Common myeloid progenitor, CD34-positive (primary cell): ENCODE data around the gene YJEFN3.
A peak's percentile ranks its signal among the peaks of the same experiment; 100 is the strongest.

Experiments used
- CTCF ChIA-PET: fragments of 350-600 bp; sonication (Branson Sonifier 250); formaldehyde crosslinking; loops from one replicate; lab custom pipeline; 2021; ENCODE audit warnings: antibody characterized with exemption; lab: Charles Lee
- POLR2A ChIA-PET: fragments of 350-600 bp; sonication (Branson Sonifier 250); formaldehyde crosslinking; loops from one replicate; lab custom pipeline; 2021; ENCODE audit warnings: antibody characterized with exemption; lab: Charles Lee
- DNase-seq, 3 donors: peaks; one replicate each; pipeline versions ENCODE4 v3.0.0 to v3.0.0-alpha.2; 2013
- H3K27ac ChIP-seq, 2 experiments: 1 replicate in 1 of 2; 2 replicates in 1 of 2; pipeline ENCODE4 v1.7.0; 2013; ENCODE audit warnings: inconsistent platforms in 2 of 2, low read length in 2 of 2, mild to moderate bottlenecking in 2 of 2, low read depth in 1 of 2, moderate library complexity in 1 of 2; ENCODE audit not compliant: severe bottlenecking in 2 of 2, insufficient read depth in 1 of 2, poor library complexity in 1 of 2
- H3K27me3 ChIP-seq, 5 experiments: replicated peaks in 2 of 5; 1 replicate in 3 of 5; 2 replicates in 2 of 5; pipeline versions ENCODE4 v1.6.1 to v1.7.0; 2013; ENCODE audit warnings: low read length in 4 of 5, mild to moderate bottlenecking in 2 of 5, moderate library complexity in 2 of 5, inconsistent platforms in 1 of 5; ENCODE audit not compliant: insufficient read depth in 5 of 5, control insufficient read depth in 4 of 5
- H3K36me3 ChIP-seq, 4 experiments: 1 replicate in 2 of 4; 2 replicates in 2 of 4; pipeline versions ENCODE4 v1.6.1 to v1.7.0; 2013; ENCODE audit warnings: low read length in 3 of 4, control low read depth in 1 of 4, mild to moderate bottlenecking in 1 of 4; ENCODE audit not compliant: control insufficient read depth in 4 of 4, insufficient read depth in 4 of 4
- H3K4me1 ChIP-seq, 4 experiments: 1 replicate in 3 of 4; 2 replicates in 1 of 4; pipeline versions ENCODE4 v1.6.1 to v1.7.1; 2013; ENCODE audit warnings: low read length in 3 of 4, mild to moderate bottlenecking in 3 of 4, control low read depth in 1 of 4, inconsistent platforms in 1 of 4, moderate library complexity in 1 of 4; ENCODE audit not compliant: control insufficient read depth in 4 of 4, insufficient read depth in 4 of 4; ENCODE audit errors: control extremely low read depth in 1 of 4
- H3K4me3 ChIP-seq, 7 experiments: 1 replicate in 4 of 7; 2 replicates in 3 of 7; pipeline versions ENCODE4 v1.5.1 to v1.7.0; 2013; ENCODE audit warnings: mild to moderate bottlenecking in 7 of 7, low read length in 6 of 7, moderate library complexity in 6 of 7, inconsistent platforms in 2 of 7, low read depth in 2 of 7, control low read depth in 1 of 7; ENCODE audit not compliant: insufficient read depth in 4 of 7, control insufficient read depth in 1 of 7; ENCODE audit errors: extremely low read depth in 1 of 7
- H3K9me3 ChIP-seq, 5 experiments: 1 replicate in 4 of 5; 2 replicates in 1 of 5; pipeline versions ENCODE4 v1.6.1 to v1.7.1; 2013; ENCODE audit warnings: low read length in 4 of 5, mild to moderate bottlenecking in 2 of 5, inconsistent platforms in 1 of 5, low read depth in 1 of 5, moderate library complexity in 1 of 5; ENCODE audit not compliant: control insufficient read depth in 4 of 5, insufficient read depth in 2 of 5; ENCODE audit errors: control extremely low read depth in 1 of 5
- WGBS: methylation state at CpG from one replicate; pipeline ENCODE4 v1.1.5; 2013; ENCODE audit not compliant: insufficient coverage; 5-methylcytosine and 5-hydroxymethylcytosine counted together

YJEFN3 gene

GRCh38 chr19:19486343-19487076 lies 42.2 kb upstream of the YJEFN3 start:
- peaks cover 0 to 51% (median 22%) of the 10 kb centered on the region in 4 experiments for H3K36me3 ChIP-seq
- peaks cover 4 to 54% (median 45%) of the 10 kb centered on the region in 4 experiments for H3K4me1 ChIP-seq
- 97% methylated on average over 13 of the region's 15 CpGs for WGBS
- H3K27me3 ChIP-seq, result no peaks in the 10 kb centered on the region
- peak overlapping the region in 1 of 2 experiments; percentile 59 for H3K27ac ChIP-seq
- no peaks in the 10 kb centered on the region for H3K9me3 ChIP-seq
- DNase-seq, result no peak
- ChIA-PET CTCF (interaction anchor here (0.6 to 9.8 kb wide), 4 partner anchors 55 to 122 kb away, joined by 3 to 174 read pairs (median 4); no protein-coding TSS in a partner anchor), POLR2A (interaction anchor here (0.6 kb wide), 1 partner anchor 44 kb away, joined by 3 read pairs; no protein-coding TSS in a partner anchor)
- H3K4me3 ChIP-seq, result no peak overlapping the region

- Histone ChIP-seq H3K4me1 (peaks cover 4 to 54% (median 45%) of the 10 kb centered on the region in 4 experiments), H3K9me3 (no peaks in the 10 kb centered on the region), H3K27ac (peak overlapping the region; percentile 77 to 90), H3K4me3 (no peak overlapping the region), H3K36me3 (peaks cover 0 to 54% (median 27%) of the 10 kb centered on the region in 4 experiments), H3K27me3 (no peaks in the 10 kb centered on the region)
- no peak for DNase-seq
- POLR2A ChIA-PET, result interaction anchor here (1.0 kb wide), 1 partner anchor 82 kb away, joined by 3 read pairs; the partner anchor contains the start of gene GATAD2A
- CTCF ChIA-PET, result interaction anchor here (1.0 to 9.8 kb wide), 7 partner anchors 11 to 123 kb away, joined by 3 to 174 read pairs (median 4); no protein-coding TSS in a partner anchor
- 95% methylated on average over 7 of the region's 9 CpGs for WGBS
These were observed 41.4 kb upstream of the YJEFN3 start for GRCh38 chr19:19487077-19487949.

GRCh38 chr19:19487950-19488874 lies 40.5 kb upstream of the YJEFN3 start:
- Histone ChIP-seq H3K9me3 (no peaks in the 10 kb centered on the region), H3K36me3 (peaks cover 0 to 52% (median 32%) of the 10 kb centered on the region in 4 experiments), H3K27me3 (no peaks in the 10 kb centered on the region), H3K27ac (peak overlapping the region; percentile 77 to 90), H3K4me1 (peaks cover 4 to 54% (median 45%) of the 10 kb centered on the region in 4 experiments), H3K4me3 (peak overlapping the region in 3 of 7 experiments; percentile 26 to 43 (median 34))
- ChIA-PET CTCF (interaction anchor here (0.7 to 9.8 kb wide), 16 partner anchors 9 to 343 kb away, joined by 3 to 174 read pairs (median 4); no protein-coding TSS in a partner anchor), POLR2A (interaction anchor here (1.0 to 1.4 kb wide), 2 partner anchors 83 to 98 kb away, joined by 3 to 4 read pairs; partner anchors contain the start of gene GATAD2A)
- DNase-seq, result no peak
- WGBS, result 85% methylated on average over 17 of the region's 20 CpGs

- H3K4me1 ChIP-seq, result peaks cover 4 to 54% (median 45%) of the 10 kb centered on the region in 4 experiments
- peak overlapping the region in 4 of 7 experiments; percentile 26 to 43 (median 30) for H3K4me3 ChIP-seq
These were observed 39.6 kb upstream of the YJEFN3 start for GRCh38 chr19:19488875-19489690.

GRCh38 chr19:19489804-19490204 lies 38.9 kb upstream of the YJEFN3 start:
- WGBS, result 91% methylated on average over 9 of the region's 9 CpGs
- CTCF ChIA-PET, result interaction anchor here (0.7 to 9.8 kb wide), 28 partner anchors 10 to 353 kb away, joined by 3 to 174 read pairs (median 4); partner anchors contain the start of gene GATAD2A
- POLR2A ChIA-PET, result interaction anchor here (0.7 to 1.6 kb wide), 4 partner anchors 100 to 315 kb away, joined by 3 to 5 read pairs (median 4); no protein-coding TSS in a partner anchor
- no peak for DNase-seq
- Histone ChIP-seq H3K27ac (peak overlapping the region; percentile 77 to 90), H3K4me1 (peaks cover 4 to 52% (median 43%) of the 10 kb centered on the region in 4 experiments), H3K27me3 (no peaks in the 10 kb centered on the region), H3K36me3 (peaks cover 5 to 58% (median 43%) of the 10 kb centered on the region in 4 experiments), H3K9me3 (no peaks in the 10 kb centered on the region), H3K4me3 (peak overlapping the region in 2 of 7 experiments; percentile 18 to 31)

More at GRCh38 chr19:19488875-19489690, 39.6 kb upstream of the YJEFN3 start:
- Histone ChIP-seq H3K9me3 (no peaks in the 10 kb centered on the region), H3K27me3 (no peaks in the 10 kb centered on the region), H3K36me3 (peaks cover 2 to 54% (median 36%) of the 10 kb centered on the region in 4 experiments), H3K27ac (peak overlapping the region; percentile 77 to 90)
- WGBS, result 26% methylated on average over 10 of the region's 14 CpGs
- ChIA-PET POLR2A (interaction anchor here (1.4 to 1.6 kb wide), 2 partner anchors 99 to 104 kb away, joined by 4 to 5 read pairs; no protein-coding TSS in a partner anchor), CTCF (interaction anchor here (0.7 to 9.8 kb wide), 20 partner anchors 9 to 353 kb away, joined by 3 to 174 read pairs (median 4); no protein-coding TSS in a partner anchor)
- DNase-seq, result peak; percentile 90 to 97 (median 96)
